SKM-1 (cell line): ENCODE measurements around the gene TRIM10.
"Not testable (repeated sequence)": the region's sequence is repeated elsewhere in the genome, so short reads cannot be mapped to it uniquely, and the experiment has no call there.

ENCODE experiments used
- DNase-seq: peaks from one replicate; lab custom pipeline; 2025; ENCODE audit not compliant: unreplicated experiment; lab: John Stamatoyannopoulos, UW

TRIM10 gene

GRCh38 chr6:30130179-30130679 lies 30.8 kb downstream of the TRIM10 start:
- no peak for DNase-seq

GRCh38 chr6:30129265-30130178 lies 31.5 kb downstream of the TRIM10 start:
- DNase-seq: no peak

- no peak for DNase-seq
Measured at GRCh38 chr6:30127238-30128093, 33.5 kb downstream of the TRIM10 start.

- DNase-seq: no peak
Measured at GRCh38 chr6:30122515-30122914, 38.5 kb downstream of the TRIM10 start.

GRCh38 chr6:30121446-30122366 lies 39.3 kb downstream of the TRIM10 start:
- DNase-seq: no peak

- DNase-seq: not testable (repeated sequence)
Measured at GRCh38 chr6:30118691-30119090, 42.3 kb downstream of the TRIM10 start.

- no peak for DNase-seq
Measured at GRCh38 chr6:30116724-30117123, 44.3 kb downstream of the TRIM10 start.

GRCh38 chr6:30113841-30114240 lies 47.2 kb downstream of the TRIM10 start:
- no peak for DNase-seq

GRCh38 chr6:30113003-30113759 lies 47.8 kb downstream of the TRIM10 start, which contains the start of gene TRIM31:
TSS of gene TRIM31 (minus strand) at chr6:30113090. CDS start at chr6:30112805, 285 bp downstream.
- no peak for DNase-seq

- no peak for DNase-seq
Measured at GRCh38 chr6:30112402-30112994, 48.5 kb downstream of the TRIM10 start.

GRCh38 chr6:30111266-30111856 lies 49.6 kb downstream of the TRIM10 start:
- no peak for DNase-seq

- DNase-seq: no peak
Measured at GRCh38 chr6:30104661-30105060, 56.4 kb downstream of the TRIM10 start.

GRCh38 chr6:30103872-30104179 lies 57.2 kb downstream of the TRIM10 start:
- DNase-seq: no peak

GRCh38 chr6:30102970-30103871 lies 57.8 kb downstream of the TRIM10 start:
- peak; percentile 64 for DNase-seq

GRCh38 chr6:30102414-30102969 lies 58.5 kb downstream of the TRIM10 start:
- DNase-seq: peak; percentile 19
